Right lobe of liver (tissue), 4 donors: ENCODE results near the gene CFAP77.

ENCODE experiments used
- POLR2A ChIP-seq: fragments of 450-650 bp; IDR thresholded peaks from one replicate; pipeline ENCODE4 v1.6.1; 2017; ENCODE audit warnings: antibody characterized with exemption, mild to moderate bottlenecking
- TF ChIP-seq, protein P1 (sequence below), 4 donors: fragments of 200-600 bp in 3 of 4; fragments of 450-650 bp in 1 of 4; IDR thresholded peaks; one replicate each; pipeline versions ENCODE4 v1.5.1 to v1.8.0; 2016 to 2022; ENCODE audit warnings: antibody characterized with exemption in 4 of 4, mild to moderate bottlenecking in 2 of 4
- donor health status: DM: no; HTN: no; CAD: no.
- donor health status: DM: no; HTN: no; CAD: no.
- donor health status: DM: no; HTN: yes; CAD: no.

DNA sequence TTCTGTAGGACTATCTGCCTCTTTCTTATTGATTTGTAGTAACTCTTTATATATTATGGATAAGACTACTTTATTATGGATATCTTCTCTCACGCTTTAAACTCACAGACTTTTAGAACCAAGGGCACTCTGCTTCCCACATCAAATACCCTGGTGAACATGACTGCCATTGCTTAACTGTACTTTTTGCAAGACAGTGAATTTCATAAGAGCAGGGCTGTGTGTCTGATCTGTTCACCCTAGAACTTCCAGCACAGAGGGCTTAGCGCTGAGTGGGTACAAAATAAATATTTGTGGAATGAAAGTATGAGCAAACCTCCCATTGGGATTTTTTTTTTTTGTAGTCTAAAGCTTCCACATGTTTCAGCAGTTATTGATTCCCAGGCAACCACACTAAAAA lies 84.8 kb downstream of the CFAP77 start:
- TF ChIP-seq, protein P1, sequence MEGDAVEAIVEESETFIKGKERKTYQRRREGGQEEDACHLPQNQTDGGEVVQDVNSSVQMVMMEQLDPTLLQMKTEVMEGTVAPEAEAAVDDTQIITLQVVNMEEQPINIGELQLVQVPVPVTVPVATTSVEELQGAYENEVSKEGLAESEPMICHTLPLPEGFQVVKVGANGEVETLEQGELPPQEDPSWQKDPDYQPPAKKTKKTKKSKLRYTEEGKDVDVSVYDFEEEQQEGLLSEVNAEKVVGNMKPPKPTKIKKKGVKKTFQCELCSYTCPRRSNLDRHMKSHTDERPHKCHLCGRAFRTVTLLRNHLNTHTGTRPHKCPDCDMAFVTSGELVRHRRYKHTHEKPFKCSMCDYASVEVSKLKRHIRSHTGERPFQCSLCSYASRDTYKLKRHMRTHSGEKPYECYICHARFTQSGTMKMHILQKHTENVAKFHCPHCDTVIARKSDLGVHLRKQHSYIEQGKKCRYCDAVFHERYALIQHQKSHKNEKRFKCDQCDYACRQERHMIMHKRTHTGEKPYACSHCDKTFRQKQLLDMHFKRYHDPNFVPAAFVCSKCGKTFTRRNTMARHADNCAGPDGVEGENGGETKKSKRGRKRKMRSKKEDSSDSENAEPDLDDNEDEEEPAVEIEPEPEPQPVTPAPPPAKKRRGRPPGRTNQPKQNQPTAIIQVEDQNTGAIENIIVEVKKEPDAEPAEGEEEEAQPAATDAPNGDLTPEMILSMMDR (IDR thresholded peaks at IDR 0.05) = no peak
- TF ChIP-seq POLR2A = no peak
